GM12875 (cell line): ENCODE results near the gene CST2.
"Not testable (repeated sequence)": the region's sequence is repeated elsewhere in the genome, so short reads cannot be mapped to it uniquely, and the experiment has no call there.

Source experiments
- H3K4me3 ChIP-seq: one replicate; pipeline ENCODE4 v1.5.1; 2011; ENCODE audit warnings: low read depth, low read length, control low read depth
- TF ChIP-seq, protein P1 (sequence below): IDR thresholded peaks from 2 replicates; pipeline ENCODE4 v1.5.1; 2011; ENCODE audit warnings: low read depth, mild to moderate bottlenecking, control low read depth, inconsistent platforms, low read length, moderate library complexity, borderline replicate concordance; ENCODE audit not compliant: insufficient read depth

CST2 gene

DNA sequence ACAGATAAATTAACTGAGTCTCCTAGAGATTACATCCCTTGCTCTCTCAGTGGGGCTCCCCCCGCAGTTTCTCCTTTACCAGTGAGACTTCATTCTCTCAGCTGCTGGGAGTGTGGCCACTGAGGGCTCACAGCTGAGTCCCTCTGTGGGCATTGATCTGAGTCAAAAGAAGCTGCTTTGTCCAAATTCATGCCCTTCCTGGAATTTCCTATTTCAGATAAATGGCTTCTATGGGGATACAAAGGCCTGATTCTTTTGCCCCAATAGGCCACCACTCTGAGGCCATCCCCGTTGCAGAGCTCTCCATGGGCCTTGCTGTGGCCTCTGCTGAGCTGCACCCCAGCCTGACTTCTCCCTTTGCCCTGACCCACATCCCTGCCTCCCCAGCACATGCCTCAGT, 43.0 kb upstream of the CST2 start:
- TF ChIP-seq, protein P1, sequence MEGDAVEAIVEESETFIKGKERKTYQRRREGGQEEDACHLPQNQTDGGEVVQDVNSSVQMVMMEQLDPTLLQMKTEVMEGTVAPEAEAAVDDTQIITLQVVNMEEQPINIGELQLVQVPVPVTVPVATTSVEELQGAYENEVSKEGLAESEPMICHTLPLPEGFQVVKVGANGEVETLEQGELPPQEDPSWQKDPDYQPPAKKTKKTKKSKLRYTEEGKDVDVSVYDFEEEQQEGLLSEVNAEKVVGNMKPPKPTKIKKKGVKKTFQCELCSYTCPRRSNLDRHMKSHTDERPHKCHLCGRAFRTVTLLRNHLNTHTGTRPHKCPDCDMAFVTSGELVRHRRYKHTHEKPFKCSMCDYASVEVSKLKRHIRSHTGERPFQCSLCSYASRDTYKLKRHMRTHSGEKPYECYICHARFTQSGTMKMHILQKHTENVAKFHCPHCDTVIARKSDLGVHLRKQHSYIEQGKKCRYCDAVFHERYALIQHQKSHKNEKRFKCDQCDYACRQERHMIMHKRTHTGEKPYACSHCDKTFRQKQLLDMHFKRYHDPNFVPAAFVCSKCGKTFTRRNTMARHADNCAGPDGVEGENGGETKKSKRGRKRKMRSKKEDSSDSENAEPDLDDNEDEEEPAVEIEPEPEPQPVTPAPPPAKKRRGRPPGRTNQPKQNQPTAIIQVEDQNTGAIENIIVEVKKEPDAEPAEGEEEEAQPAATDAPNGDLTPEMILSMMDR: no peak
- H3K4me3 ChIP-seq: no peak overlapping the region

DNA sequence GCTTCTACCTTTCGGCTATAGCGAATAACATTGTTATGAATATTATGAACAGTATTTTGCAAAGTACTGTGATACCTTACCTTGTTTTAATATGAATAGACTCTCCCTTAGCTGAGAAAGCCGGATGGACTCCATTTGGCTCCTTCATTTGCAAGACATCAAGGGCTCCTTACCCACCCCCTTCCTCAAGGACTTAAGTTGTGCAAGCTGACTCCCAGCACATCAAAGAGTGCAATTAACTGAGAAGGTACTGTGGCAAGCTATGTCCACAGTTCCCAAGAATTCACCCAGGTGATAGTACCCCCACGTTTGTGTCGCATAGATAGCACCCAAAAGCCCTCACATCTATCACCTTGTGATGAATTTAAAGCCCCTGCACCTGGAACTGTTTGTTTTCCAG, 41.8 kb upstream of the CST2 start:
- TF ChIP-seq, protein P1: no peak
- H3K4me3 ChIP-seq: no peak overlapping the region

DNA sequence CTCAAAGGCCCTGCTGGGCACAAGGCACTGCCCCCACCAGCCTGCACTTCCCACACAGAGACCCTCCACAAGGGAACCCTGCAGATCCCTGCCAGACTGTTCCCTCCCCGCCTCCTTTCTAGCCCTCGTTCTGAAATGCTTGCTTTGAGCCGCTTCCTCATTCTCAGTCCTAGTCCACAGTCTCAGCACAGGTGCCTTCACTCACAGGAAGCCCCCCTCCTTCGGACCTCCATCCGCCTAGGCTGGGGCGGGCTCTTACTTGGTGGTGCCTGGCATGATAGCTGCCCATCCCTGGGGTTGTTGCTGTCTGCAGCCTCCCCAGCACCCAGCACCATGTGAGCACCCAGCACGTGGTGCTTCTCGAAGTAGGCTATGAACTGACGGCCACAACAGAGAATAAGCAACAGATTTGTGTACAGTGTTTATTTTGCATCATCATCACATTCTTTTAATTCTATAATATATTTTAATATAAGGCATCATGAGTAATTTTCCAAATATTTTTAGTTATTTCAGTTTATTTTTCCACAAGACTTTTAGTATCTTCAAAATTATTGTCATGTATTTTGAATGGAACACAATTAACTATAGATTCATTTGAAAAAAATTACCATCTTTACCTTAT, 40.7 kb upstream of the CST2 start:
- TF ChIP-seq, protein P1: no peak
- H3K4me3 ChIP-seq: no peak overlapping the region

DNA sequence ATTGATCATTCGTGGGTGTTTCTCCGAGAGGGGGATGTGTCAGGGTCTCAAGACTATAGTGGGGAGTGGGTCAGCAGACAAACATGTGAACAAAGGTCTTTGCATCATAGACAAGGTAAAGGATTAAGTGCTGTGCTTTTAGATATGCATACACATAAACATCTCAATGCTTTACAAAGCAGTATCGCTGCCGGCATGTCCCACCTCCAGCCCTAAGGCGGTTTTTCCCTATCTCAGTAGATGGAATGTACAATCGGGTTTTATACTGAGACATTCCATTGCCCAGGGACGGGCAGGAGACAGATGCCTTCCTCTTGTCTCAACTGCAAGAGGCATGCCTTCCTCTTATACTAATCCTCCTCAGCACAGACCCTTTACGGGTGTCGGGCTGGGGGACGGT, 34.2 kb upstream of the CST2 start:
- H3K4me3 ChIP-seq: not testable (repeated sequence)

DNA sequence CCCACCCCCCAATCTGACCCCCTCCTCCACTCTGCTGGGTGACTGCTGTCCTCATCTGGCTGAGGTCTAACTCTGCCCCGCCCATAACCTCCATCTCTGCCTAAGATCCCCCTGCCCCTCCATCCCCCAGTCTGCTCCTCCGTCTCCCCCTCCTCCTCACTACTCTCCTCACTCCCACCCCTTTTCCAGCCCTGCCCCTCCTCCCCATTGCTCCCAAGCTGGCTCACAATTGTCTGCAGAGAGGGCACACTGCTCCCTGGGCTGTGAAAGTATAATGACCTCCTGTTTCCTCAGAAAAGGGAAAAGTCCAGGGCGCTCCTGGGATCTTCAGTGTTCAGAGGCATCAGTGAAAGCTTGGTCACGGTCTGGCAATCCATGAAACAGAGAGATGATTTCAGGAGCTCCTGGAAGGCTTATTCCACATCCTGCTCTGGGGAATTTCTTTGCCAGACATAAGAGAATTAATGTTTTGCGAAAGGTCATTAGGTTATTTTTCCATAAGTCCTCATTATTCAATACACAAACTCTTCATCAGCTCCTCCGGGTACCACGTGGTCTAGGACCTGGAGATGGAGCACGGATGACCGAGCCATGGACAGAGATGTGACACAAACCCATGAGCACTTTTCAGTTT, 31.6 kb upstream of the CST2 start:
- H3K4me3 ChIP-seq: no peak overlapping the region
- TF ChIP-seq, protein P1: no peak

DNA sequence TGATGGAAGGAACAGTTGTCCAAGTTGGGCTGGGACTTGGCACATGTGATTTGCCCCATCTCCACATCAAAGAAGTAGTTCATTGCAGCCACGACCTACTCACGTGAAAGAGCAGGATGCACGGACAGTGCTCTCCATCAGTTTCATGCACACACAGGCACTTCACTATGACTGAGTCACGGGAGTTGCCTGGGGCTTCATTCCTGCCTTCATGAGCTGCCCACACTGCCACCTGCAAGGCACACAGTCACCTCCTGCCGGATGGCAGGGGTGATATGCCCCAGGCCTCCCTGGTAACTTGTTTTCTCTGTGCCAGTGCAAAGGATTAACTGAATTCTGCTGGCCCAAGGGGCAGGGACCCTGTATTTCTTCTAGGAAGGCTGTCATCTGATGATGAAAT, 30.2 kb upstream of the CST2 start:
- TF ChIP-seq, protein P1: no peak
- H3K4me3 ChIP-seq: no peak overlapping the region

DNA sequence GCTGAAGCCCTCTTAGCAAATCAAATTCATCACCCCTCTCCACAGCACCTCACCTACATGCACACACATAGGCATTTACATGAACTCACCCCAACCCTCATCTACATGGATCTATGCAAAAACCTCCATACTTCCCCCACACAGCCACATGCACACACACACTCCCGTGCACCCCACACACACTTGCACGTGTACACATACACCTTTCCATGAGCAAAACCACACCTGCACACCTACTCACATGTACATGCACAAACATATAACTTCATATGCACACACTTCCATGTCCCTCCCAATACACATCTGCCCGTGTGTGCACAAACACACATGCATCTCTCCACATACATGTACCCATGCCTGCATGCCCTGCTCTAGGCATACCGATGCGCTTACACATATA, 29.7 kb upstream of the CST2 start:
- H3K4me3 ChIP-seq: no peak overlapping the region
- TF ChIP-seq, protein P1: no peak
